Bone marrow (tissue), 2 donors: ENCODE data around the gene PTPRC.

Experiments
- DNase-seq, 2 donors: peaks; one replicate each; lab custom pipeline; 2025; lab: John Stamatoyannopoulos, UW

PTPRC gene

GRCh38 chr1:198642983-198643382 is 4.1 kb downstream of the PTPRC start:
- DNase-seq, result no peak

DNA sequence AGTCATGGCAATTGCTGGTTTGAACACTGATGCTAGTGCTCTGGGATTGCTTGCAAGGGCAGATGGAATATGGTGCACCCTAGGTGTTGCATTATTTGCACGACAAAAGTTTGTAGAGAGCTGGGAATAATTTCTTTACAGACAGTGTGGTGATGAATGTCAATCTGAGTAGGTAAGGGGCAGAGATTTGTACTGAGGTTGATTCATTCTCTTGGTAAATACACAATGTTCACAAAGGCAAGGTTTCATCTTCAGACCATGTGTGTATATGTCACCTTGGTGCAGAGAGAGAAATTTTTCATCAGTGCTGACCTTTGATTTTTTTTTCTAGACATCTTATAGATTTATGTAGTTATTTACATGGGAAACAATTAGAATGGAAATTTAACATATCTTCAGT is 5.0 kb downstream of the PTPRC start:
- DNase-seq, result no peak

DNA sequence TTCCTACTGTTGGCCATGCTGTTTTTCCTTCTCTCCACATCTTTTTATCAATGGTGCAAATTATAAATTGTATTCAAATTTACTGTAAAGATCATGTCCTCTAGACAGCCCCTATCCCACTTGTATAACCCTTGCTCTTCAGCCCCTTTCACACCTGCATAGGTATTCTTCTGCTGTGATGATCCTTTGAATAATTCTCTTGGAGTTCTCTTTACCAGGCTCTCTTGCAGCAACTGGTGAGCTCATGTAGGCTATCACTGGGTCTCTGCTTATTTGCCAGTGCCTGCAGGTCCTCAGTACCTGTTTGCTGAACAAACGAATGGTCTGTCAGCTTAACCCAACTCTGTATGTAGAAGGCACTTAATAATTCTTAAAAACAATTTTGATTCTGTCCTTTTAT is 8.2 kb downstream of the PTPRC start:
- DNase-seq, result no peak

- DNase-seq, result no peak
Measured at GRCh38 chr1:198648592-198648991, 9.8 kb downstream of the PTPRC start.

- no peak for DNase-seq
Measured at GRCh38 chr1:198649232-198649967, 10.6 kb downstream of the PTPRC start.

DNA sequence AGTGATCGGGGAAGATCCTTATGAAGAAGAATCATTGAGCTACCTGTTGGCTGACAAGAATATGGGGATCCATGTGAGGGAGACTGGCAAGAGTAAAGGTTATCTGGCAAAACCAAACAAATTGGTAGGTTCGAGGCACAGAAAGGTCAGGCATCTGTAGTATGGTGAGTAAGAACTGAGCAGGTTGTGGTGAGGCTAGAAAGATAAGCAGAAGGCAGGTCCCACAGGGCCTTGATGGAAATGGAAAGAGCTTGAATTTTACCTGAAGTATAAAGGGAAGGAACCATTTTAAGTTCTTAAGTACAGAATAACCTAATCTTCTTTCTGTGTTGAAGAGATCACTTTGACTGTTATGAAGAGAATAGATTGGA is 11.1 kb downstream of the PTPRC start:
- DNase-seq, result no peak

- DNase-seq, result no peak
Measured at GRCh38 chr1:198650506-198650905, 11.7 kb downstream of the PTPRC start.

- DNase-seq, result peak in 1 of 2 donors; percentile 27
Measured at GRCh38 chr1:198651650-198652400, 13.0 kb downstream of the PTPRC start.

- DNase-seq, result no peak
Measured at GRCh38 chr1:198653808-198654413, 15.1 kb downstream of the PTPRC start.

- DNase-seq, result no peak
Measured at GRCh38 chr1:198655459-198656121, 16.8 kb downstream of the PTPRC start.

- DNase-seq, result peak; percentile 24 to 76
Measured at GRCh38 chr1:198656500-198656932, 17.7 kb downstream of the PTPRC start.

DNA sequence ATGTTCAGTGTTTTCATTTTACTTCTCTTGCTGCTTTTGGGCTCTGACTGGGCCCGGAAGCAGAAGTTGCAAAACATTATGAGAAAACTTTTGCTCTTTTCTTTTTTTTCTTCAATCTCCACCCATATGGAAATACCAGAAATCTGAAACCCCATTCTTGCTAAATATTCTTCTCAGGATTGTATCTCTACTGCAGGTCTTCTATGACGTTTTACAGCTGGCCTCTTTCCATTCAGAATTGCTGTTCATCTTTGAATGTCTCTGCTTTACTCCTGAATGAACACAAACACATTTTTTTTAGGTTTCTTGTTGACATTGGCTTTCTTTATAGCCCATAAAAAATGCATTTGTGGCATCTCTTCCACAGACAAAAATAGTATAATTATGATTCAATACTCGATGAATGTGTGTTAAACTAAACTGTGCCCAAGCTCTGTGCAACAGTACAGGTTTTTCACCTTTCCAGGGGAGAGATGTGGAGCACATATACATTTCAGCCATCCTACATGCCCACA is 18.8 kb downstream of the PTPRC start:
- DNase-seq, result peak in 1 of 2 donors; percentile 28

DNA sequence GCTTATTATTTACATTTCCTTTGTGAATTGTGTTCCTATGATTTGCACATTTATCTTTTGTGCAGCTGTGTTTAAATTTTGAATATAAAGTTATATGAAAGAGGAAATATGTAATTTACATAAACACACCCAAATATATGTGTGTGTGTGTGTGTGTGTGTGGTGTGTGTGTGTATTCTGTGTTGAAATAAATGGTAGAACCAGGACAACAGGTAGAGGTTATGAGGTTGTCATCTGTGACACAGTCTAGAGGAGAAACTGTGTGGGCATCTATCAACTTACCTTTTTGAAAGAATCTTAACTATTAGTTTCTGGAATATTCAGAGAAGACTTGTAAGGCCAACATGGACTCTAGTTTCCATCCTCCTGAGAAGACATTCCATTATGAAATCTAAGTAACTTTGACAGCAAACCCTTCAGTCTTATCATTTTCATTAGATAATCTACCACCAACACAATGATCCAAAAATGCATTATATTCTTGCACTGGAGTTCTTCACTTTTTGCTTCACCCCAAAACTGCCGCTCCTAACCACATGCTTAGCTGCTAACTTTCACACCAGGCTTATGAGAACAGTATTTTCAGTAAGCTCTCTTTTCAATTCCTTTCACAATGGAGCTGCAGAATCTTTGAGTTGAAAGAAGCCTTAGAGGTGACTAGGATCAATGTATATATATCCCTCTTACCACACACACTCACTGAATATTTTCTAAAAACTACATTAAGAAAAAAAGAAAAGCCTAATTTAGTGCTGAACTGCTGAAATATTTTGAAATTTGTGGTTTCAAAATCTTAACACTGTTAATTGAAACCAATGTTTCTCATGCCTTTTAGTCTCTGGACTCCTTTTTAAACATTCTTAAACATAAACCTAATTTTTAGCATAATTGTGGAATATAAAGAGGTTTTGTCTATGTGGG is 21.8 kb downstream of the PTPRC start:
- no peak for DNase-seq

GRCh38 chr1:198662821-198663220 is 24.0 kb downstream of the PTPRC start:
- DNase-seq, result no peak

DNA sequence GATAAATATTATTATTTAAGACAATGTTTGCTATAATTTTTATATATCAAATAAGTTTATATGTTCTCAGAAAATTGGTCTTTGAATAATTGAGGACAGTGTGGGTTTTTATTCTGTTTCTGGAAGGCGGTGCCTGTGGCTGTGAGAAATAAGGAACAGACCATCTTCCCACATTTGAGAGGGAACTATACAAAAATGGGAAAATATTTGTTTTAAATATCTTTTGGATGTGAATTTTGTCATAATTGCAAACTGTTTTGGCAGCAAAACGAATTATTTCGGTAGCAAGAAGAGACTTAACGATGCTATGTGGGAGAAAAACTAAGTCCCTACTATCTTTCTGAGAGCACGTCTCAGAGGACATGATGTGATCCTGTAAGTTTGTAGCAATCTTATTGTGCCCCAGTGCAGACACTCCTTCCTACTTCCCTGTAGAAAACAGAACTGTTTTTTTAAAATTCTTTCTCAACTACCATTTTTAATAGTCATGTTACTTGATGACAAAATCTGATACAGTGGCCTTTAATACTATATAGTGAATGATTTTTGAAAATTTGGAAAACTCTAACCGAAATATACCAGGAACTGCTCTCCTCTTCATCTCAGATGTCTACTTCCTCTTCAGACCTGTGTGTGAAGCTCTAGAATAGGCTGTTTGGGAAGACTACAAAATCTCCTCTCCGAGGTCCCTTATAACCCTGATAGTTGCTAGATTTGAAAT is 25.4 kb downstream of the PTPRC start:
- peak in 1 of 2 donors; percentile 53 for DNase-seq

DNA sequence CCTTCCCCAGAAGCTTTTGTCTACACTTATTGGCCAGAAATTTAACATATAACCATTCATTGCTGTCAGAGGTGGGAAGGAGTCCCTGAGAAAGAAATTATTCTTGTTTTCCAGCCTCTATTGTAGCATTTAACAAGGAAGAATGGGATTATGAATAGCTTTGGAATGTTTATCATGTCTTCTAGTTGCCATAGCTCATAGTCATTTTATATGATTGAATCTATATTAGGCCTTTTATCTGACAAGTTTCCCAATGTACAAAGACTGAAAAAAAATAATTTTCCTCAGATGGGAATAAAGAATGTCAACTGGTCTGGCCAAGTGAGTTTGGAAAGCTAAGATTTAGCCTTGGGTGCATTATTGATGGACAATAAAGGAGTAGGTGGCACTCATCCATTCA is 28.3 kb downstream of the PTPRC start:
- no peak for DNase-seq

DNA sequence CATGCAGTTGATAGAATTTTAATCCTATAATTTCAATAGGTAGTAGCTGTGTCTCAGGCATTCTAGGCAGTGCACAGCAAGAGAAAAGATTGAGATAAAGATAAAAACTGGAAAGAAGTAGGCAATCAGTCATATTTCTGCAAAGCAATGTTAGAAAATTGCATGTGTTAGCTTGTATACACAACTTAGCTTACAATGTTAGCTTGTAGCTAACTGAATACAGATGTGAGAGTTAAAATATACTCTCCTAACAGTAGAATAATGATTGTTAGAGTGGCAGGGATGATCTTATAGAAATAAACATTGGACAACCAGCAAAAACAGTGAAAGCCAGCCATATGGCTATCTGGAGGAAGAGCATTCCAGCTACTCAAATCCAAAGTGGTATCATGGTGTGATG is 29.0 kb downstream of the PTPRC start:
- no peak for DNase-seq

DNA sequence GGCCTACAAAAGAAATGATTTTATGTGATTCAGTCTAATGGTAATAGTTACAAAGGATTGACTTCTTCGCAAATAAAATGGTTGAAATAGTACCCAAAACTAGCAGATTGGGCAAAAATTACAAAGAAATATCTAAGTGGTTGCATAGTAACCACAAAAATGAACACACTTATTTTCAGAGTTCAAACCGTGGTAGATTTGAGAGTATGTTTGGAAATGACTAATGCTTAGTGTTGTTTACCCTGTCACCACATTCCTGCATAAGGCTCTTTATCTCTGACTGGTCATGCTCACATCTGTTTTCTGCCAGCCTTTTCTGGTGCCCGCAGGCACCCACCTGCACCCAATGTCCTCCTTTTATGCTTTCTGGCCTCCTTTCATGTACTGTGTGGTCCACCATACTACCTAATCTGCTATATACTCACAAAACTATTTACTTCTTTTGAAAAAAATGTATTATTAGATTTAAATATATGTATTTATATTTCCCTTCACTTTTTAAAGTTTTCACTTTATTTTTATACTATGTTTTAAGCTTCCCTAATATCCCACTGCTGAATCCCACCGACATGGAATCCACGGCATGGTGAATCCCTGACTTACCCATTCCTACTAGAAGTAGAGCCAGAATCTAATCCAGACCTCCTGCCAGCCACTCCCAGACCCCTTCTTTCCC is 30.3 kb downstream of the PTPRC start:
- DNase-seq, result peak in 1 of 2 donors; percentile 80

DNA sequence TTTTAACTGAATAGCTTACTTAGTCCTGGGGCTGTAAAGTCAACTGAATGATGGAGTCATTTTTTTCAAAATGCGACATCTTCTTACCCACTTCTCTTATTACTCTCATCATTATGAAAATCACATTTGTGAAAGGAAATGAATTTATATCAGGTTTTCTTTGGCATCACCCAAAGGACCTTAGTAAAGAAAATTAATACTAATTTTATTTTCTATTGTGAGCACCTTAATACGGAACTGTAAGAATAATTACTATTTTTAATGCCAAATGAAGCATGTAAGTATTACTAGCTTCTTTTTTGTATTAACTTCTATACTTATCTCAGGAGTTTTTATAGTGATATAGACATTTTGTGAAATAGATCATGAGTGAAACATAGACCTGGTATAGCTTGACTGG is 30.9 kb downstream of the PTPRC start:
- DNase-seq, result no peak

- DNase-seq, result peak in 1 of 2 donors; percentile 37
Measured at GRCh38 chr1:198671136-198671535, 32.3 kb downstream of the PTPRC start.
